AML-193 (cell line): ENCODE measurements around the gene STARD8.
"Not testable (repeated sequence)": the region's sequence is repeated elsewhere in the genome, so short reads cannot be mapped to it uniquely, and the experiment has no call there.

Experiments used
- DNase-seq, 2 experiments: peaks; one replicate each; lab custom pipeline; 2025; lab: John Stamatoyannopoulos, UW

Gene STARD8, protein sequence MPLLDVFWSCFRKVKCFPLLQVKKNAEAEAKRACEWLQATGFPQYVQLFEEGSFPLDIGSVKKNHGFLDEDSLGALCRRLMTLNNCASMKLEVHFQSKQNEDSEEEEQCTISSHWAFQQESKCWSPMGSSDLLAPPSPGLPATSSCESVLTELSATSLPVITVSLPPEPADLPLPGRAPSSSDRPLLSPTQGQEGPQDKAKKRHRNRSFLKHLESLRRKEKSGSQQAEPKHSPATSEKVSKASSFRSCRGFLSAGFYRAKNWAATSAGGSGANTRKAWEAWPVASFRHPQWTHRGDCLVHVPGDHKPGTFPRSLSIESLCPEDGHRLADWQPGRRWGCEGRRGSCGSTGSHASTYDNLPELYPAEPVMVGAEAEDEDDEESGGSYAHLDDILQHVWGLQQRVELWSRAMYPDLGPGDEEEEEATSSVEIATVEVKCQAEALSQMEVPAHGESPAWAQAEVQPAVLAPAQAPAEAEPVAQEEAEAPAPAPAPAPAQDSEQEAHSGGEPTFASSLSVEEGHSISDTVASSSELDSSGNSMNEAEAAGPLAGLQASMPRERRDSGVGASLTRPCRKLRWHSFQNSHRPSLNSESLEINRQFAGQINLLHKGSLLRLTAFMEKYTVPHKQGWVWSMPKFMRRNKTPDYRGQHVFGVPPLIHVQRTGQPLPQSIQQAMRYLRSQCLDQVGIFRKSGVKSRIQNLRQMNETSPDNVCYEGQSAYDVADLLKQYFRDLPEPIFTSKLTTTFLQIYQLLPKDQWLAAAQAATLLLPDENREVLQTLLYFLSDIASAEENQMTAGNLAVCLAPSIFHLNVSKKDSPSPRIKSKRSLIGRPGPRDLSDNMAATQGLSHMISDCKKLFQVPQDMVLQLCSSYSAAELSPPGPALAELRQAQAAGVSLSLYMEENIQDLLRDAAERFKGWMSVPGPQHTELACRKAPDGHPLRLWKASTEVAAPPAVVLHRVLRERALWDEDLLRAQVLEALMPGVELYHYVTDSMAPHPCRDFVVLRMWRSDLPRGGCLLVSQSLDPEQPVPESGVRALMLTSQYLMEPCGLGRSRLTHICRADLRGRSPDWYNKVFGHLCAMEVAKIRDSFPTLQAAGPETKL

DNA sequence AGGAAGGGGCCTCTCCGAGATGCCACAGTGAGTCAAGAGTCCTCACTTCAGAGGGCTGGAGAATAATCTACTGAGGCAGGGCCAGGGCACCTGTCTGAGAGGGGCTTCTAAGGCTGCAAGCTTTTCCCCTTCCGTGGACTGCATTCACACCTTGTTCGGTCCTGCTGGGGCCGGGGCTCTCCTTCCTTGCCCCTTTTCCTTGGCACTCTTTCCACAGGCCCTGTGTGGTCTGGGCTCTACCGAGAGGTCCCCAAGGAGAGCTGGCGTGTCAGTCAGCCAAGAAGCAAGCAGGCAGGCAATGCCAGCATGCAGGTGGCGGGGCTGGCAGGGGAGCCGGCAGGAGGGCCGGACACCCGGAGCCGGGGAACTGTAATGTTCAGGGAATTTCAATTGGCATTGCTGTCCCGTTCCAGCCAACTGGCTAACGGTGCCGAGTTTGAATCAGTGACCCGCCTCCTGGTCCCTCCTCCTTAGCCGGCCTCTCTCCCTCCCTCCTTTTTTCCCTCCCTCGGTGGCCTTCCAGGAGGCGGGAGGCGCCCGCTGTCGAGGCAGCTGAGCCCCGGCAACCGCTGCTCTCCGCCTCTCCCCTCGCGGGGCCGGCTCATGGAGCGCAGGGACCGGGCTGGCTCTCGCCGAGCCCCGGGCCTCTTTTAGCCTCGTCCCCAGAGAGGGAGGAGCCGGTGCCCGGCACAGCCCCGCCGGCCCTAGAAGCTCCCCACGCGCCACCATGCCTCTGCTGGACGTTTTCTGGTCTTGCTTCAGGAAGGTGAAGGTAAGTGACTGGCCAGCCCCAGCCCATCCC, at the start of gene STARD8:
Gene STARD8, plus strand, starts transcription at position 511 of the 802 bp plus-strand sequence. Its CDS starts 217 bp downstream, at position 728.
- no peak for DNase-seq

DNA sequence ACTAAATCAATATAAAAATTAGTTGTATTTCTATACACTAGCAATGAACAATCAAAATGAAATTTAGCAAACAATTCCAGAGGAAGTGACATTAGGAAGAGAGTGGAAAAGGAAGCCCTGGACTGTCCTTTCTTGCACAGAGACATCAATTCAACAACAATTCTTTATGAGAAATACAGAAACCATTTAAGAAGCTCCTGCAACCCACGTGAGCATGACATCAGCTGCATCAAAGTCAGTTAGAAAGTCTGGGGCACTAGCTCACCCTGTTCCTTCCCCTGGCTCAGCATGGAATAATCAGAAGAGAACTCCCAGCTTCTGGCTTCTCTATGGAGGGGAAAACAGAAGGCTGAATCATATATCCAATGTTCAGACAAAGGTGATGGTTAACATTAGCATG, 48.6 kb upstream of the STARD8 start:
- DNase-seq: no peak

DNA sequence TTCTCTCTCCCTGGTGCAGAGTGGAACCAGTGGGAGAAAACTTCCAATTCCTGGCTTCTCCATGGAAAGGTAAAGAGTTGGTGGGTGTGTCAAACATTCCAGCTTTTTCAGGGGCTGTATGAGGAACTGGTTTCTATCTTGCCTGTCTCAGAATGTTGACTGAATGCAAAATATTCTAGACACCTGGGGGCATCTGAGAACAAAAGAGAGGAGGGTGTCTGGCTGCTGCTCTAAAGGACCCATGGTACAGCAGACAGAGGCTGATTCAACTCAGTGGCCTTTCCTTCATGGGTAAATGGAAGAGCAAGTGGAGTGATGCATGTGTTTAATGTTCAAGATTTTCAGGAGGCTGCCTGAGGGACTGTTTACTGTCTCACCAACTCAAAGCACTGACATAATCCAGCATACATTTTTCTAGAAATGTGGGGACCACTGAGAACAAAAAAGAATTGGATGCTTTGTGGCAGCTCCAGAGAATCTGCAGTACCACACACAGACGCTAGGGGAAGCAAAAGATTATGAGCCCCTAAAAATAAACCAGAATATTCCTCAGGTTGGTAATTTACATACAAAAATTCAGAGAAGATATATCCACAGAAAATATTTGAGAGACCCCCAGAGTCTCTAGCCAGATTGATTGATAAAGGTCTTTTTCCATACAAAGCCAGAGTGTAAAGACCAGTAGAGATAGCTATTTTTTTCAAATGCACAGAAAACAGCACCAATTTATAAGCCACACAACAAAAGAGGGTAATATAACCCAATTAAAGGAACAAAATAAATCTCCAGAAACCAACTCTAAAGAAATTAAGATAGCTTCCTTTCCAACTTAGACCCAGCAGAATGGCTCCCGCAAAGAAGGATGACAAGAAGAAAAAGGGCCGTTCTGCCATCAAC, 48.0 kb upstream of the STARD8 start:
- DNase-seq: peak in 1 of 2 experiments; percentile 3

GRCh38 chrX:68604216-68604615, 43.2 kb upstream of the STARD8 start:
- not testable (repeated sequence) for DNase-seq

- DNase-seq: not testable (repeated sequence)
Observed at GRCh38 chrX:68614733-68615132, 32.7 kb upstream of the STARD8 start.

DNA sequence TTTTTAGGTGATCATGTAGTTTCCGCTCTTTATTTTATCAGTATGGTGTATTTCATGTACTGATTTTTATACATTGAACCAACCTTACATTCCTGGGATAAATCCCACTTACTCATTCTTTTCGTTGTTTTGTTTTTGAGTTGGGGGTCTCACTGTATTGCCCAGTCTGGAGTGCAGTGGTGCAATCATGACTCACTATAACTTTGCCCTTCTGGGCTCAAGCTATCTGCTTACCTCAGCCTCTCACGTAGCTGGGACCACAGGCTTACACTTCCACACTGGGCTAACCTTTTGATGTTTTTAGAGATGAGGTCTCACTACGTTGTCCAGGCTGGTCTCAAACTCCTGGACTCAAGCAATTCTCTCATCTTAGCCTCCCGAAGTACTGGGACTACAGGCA, 19.5 kb upstream of the STARD8 start:
- DNase-seq: no peak

DNA sequence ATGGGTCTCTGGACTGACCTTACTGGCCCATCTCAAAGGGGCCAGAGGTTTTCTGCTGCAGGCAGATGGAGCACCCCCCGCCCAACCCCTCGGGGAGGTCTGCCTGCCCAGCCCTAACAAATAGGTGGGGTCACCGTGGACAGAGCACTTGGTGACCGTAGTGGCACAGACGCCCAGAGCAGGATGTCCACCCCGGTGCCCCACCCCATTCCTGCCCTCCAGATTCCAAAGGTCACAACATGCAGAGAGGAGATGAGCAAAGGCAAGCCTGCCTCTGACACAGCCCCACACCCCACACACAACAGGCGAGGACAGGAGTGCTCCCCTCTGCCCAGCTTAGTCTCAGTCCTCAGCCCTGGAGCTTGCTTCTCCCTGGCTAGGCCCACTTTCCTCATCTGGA, 17.5 kb upstream of the STARD8 start:
- DNase-seq: not testable (repeated sequence)

DNA sequence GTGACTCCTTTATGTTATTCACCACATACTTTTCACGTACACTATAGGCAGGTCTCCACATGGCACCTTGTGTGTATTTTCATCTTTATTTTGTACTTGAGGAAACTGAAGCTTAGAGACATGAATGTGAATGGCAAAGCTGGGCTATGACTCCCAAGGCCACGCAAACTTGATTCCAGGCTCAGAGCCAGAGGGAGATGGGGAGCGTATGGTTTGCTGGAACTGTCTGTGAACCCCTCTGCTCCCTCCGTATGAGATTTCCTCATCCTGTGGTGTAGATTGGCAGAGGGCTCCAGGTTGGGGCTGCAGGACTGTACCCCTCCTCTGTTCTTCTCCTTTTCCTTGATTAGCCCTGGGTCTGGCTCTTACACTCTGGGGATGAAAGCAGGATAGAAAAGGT, 16.1 kb upstream of the STARD8 start:
- DNase-seq: no peak

DNA sequence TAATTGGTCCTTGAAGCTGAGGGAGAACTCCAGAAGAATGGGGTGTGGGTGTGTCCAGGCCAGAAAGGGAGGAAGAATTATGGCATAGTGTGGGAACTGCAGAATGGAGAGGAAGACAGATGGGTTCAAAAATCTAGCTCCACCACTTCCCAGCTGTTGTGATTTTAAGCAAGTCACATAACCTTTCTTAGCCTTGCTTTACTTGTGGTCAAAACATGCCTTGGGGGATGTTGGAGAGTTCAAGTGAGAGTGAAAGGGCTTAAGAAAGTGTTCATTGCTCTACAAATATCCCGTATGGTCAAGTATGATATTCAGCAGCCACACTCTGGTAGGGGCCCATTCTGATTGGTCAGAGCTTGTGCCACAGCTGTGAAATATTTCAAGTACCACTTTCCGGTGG, 15.0 kb upstream of the STARD8 start:
- DNase-seq: no peak

GRCh38 chrX:68633981-68634380, 13.5 kb upstream of the STARD8 start:
- no peak for DNase-seq

- no peak for DNase-seq
Observed at GRCh38 chrX:68634649-68635227, 12.7 kb upstream of the STARD8 start.

GRCh38 chrX:68640661-68641060, 6.8 kb upstream of the STARD8 start:
- no peak for DNase-seq

DNA sequence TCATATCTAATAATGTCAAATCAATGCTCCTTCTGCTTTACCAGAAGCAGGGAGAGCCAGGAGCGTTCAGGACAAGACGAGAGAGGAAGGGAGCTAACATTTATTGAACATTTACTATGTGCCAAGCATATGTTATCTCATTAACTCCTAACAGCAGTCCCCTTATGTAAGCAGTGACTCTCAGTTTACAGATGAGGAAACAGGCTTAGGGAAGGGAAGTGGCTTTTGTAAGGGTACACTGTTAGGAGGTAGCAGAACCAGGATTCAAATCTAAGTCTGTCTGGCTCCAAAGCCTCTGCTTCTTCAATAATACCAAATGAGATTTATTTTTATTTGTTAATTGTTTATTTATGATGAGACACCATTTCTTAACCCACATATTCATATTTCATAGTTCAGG, 2.6 kb upstream of the STARD8 start:
- DNase-seq: no peak

DNA sequence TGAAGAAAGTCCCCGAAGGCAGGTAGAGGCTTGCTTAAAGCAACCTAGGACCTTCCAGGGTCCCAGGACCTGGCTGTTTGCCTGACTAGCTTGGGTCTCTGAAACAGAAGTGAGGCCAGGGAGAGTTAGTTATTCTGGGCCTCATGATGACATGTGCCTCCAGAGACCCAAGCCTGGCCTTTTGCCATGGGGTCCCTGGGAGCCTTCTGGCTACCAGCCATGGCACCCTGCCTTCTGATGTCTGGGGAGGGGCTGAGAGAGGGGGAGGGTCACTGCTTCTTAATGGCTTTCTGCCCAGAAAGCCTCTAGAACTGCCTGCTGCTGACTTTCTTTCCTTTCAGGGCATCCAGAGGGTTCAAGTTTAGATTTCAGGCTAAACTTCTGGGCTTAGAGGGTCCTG, 1.0 kb upstream of the STARD8 start:
- no peak for DNase-seq

- no peak for DNase-seq
Observed at GRCh38 chrX:68648960-68649359, 1.5 kb downstream of the STARD8 start.

- no peak for DNase-seq
Observed at GRCh38 chrX:68650491-68650890, 3.0 kb downstream of the STARD8 start.

- no peak for DNase-seq
Observed at GRCh38 chrX:68651110-68651509, 3.6 kb downstream of the STARD8 start.

- no peak for DNase-seq
Observed at GRCh38 chrX:68652326-68653170, 5.1 kb downstream of the STARD8 start.

DNA sequence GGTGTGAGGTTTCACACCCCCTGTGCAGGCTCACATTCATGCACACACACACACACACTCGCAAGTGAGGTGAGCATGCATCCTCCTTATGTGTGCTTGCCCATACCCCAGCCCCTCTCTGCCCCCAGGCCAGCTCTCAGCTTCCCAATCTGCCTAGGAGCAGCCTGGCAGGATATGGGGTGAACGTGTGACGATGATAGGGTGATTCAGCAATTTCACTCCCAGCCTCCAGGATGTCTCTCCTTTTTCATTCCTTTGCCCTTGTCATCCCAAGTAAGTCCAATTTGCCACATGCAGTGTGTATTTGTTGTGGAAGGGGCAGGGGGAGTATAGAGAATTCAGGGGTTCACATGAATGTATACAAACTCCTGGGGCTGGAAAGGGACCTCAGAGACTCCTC, 7.2 kb downstream of the STARD8 start:
- DNase-seq: no peak
